ENCODE results near the gene UNKL.
A peak's percentile ranks its signal among the peaks of the same experiment; 100 is the strongest.

Gene UNKL

DNA sequence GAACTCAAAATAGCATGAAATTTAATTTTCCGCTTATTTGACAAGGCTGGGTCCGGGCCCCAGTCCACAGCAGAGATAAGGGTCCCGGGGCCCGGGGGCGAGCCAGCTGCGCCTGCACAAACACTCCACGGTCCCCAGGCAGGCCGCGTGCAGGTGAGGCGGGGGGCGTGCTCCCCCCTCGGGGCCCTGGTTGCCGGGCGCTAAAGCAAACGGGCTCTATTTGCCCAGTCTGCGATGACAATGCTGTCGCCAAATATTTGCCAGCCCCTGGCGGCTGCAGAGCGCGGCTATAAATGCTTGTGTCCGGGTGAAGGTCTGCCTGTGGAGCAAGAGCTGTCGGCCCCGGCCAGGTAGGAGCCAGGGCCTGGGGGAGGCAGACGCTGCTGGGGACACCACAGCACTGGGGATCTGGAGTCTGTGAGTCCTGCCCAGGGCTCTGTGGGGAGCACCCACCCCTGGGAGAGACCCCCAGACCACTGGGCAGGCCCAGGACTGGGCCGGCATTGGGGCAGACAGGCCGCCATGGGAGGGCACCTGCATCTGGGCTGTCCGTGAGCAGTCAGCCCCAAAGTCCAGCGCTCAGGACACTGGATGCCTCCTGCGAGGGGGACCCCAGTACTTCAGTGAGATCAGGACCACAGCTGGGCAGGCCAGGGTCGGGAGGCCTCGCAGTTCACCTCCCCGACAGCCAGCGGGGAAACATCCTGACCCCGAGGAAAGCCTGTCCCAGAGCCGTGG lies 16.4 kb upstream of the UNKL start, which contains the start of gene PERCC1:
TSS of gene PERCC1 (plus strand) at position 320 of the 738 bp plus-strand sequence. CDS start 1,516 bp downstream, outside the sequence.
- no peak for DNase-seq (ENCODE audit: low spot score)

DNA sequence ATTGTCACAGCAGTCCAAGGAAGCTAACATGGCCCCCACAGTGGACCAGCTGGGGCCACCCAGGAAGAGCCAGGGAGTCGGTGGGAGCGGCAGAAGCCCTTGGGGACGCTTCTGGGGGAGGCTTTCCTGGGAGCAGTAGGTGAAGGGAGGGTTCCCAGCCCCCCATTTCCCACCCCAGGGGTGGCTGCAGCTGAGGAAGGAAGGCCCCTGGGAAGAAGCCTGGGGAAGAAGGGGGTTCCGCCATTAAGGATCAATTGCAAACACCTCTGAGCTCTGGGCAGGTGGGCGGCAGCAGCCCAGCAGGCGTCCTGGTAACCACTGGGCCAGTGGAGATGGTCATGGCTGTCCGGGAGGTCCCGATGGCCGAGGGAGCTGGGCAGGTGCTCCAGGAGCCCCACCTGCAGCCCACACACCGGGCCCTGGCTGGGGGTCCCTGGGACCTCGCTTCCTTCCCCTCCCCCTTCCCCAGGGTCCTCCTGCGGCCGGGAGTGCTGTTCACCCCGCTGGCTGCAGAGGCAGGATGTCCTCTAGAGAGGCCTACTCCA lies 15.8 kb upstream of the UNKL start:
- DNase-seq (ENCODE audit: low spot score): no peak

DNA sequence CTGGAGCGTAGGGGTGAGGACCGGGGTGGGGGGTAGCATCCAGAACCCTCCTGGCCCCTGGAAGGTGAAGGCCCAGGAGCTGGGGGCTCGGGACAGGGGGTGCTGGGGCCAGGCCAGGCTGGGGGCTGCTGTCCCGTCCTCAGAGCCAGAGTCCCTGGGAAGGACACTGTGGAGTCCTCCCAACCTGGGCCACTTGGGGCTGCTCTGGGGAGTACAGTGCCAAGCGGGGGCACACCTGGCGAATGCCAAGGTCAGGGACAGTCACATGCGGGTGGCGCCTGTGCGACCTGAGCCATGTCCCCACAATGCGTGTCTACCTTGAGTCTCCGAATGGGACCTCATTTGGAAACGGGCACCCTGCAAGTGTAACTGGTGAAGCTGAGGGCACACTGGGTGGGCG lies 15.1 kb upstream of the UNKL start:
- DNase-seq (ENCODE audit: low spot score): no peak

DNA sequence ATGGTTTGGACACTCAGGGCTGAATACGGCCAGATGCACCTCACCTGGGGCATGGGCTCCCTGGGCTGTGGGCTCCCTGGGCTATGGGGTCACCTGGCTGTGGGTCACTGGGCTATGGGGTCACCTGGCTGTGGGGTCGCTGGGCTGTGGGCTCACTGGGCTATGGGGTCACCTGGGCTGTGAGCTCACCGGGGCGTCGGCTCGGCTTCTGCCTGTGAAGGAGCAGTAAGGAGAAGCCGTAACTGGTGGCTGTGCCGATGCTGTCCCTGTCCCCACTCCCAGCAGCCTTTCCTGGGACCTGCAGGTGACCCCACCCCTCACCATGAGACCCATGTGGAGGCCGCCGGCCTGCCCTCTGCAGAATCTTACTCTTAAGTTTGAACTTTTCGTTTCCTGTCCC lies 14.5 kb upstream of the UNKL start:
- DNase-seq (ENCODE audit: low spot score): no peak

DNA sequence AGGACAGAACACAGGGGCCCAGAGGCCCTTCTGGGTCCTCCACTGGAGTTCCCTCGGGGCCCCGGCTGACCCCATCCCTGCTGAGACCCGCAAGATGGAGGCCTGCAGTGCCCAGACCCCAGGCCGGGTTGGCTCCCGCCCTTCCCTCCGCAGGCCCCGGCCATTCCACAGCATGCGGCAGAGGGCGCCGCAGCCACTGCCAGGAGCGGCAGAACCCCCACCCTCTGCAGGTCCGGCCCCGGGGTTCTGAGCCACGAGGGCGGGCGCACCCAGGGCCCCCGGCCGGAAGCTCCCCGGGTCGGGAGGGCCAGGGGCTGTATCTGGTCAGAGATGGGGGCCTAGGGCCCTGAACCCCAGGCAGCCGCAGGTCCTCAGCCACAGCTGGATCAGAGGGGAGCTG lies 14.0 kb upstream of the UNKL start:
- DNase-seq (ENCODE audit: low spot score): no peak

DNA sequence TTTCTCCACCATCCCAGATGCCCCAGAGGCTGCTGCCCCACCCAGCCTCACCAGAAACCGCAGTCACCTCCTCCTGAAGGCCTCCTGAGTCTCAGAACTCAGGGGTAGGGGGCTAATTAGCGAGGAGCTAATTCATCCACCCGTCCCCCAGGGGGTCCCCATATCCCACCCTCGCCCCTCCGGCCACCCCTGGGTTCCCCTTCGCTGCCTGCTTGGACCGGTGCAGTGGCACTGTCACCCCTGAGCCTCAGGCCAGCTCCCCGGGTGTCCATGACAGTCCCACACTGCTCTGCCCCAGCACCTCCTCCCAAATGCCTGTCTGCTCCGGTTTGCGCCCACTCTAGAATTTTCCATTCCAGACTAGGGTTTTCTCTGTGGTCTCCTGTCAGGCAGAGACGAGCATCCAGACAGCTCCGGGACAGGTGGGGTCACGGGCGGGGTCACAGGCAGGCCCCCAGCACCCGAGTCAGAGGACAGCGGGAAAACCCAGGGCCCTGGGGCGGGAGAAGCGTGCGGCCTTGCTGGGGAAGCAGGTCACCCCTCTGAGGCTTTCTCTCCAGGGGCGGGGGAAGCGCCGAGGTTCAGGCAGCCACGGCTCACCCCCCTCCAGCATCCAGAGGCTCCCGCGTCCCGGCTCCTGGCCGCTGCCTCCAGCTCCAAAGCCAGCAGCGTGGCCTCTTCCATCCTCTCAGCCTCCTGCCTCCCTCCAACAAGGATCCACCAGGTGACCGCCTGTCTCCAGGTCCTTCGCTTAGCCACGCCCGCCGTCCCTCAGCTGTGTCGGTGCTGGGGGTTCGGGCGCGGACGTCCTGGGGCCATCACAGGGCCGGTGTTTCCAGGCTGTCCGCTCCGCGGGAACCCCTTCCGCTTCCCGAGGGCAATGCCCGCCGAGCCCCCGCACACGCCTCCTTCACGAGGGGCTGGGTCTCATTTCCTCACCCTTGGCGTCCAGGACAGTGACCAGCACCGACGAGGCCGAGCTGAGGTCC lies 13.3 kb upstream of the UNKL start:
- DNase-seq (ENCODE audit: low spot score): no peak

DNA sequence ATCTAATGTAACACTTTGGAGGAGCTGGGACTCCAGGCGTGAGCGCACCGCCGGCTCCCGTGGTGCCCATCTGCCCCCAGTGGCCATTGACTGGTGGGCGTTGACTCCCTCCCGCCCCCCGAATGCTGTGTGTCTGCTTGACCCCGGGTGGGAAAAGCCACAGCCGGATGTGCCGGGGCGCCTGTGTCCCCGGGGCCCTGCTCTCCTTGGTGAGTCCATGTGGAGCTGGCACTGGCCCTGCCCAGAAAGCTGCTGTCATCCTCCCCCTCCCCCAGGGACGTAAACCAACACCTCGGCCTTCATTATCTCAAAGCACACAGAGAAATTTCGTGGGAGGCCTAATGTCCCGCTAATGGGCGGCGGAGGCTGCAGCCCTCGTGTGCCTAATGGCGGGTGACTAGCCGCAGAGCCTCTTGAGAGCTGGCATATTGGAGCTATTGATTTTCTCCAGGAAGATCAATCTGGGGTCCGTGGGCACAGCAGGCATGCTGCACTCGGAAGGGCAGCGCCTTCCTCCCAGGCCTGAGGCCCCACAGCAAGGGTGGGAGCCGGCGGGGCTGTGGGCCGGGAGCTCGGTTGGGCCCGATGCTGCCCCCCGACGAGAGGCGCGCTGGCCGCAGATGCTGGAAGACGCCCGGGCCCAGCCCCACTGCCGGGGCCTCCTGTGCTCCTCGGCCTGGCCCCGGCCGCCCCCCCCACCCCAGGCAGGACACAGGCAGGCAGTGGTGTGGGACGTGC lies 12.4 kb upstream of the UNKL start:
- no peak for DNase-seq (ENCODE audit: low spot score)

DNA sequence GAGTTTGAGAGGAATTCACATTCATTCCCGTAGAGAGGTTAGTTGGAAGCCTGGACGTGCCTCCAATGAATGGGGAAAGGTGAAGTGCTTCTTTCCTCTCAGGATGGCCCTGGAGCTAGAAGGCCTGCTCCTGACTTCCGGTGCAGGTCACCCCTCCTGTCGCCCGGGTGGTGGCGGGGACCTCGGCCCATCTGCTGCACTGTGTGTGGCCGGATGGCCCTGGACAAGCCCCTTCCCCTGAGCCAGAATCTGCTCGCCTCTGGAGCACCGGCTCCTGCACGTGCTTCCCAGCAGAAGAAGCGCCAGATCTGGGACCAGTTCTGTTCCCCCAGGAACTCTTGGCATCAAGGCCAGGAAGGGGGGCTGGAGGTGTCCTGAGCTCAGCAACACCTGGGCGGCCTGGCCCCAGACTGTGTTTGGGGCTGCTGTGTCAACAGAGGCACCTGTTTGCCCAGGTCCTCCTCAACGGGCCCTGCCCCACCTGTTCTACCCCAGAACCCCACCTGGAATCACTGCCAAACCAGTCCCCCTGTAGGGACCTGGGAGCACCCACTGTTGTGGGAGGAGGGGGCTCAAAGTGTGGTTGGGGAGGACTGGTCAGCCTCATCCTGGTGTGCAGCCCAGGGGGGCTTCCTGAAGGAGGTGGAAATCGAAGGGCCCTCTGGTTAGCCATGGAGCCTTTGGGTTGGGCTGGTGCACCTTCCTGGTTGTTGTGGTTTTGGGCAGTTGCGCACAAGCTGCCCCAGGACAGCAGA lies 11.3 kb upstream of the UNKL start:
- no peak for DNase-seq (ENCODE audit: low spot score)

DNA sequence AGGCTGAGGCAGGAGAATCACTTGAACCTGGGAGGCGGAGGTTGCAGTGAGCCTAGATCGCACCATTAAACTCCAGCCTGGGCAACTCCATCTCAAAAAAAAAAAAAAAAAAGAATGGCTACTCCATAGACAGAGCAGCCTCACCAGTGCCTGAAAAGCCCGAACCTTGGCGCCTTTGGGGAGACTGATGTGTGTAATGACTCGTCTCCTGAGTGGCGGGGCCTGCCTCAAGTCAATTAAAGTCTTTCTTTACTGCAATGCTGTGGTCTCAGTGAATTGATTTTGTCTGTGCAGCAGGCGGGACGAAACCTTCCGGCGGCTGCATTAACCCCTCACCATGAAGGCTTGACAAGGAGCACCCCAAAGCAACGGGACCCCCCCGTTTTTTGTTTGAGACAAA lies 9.5 kb upstream of the UNKL start:
- DNase-seq (ENCODE audit: low spot score): no peak

DNA sequence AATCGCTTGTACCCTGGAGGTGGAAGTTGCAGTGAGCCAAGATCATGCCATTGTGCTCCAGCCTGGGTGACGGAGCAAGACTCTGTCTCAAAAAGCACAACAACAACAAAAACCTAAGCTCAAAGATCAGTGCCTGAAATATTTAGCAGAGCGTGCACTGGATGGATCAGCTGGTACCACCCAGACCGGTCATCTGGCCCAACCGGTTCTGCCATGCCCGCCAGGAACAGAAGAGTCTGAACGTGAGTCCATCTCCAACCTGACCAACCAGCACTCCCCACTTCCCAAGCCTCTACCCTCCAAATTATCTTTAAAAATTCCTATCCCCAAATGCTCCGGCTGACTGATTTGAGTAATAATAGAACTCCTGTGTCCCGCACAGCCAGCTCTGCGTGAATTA lies 7.6 kb upstream of the UNKL start:
- DNase-seq (ENCODE audit: low spot score): no peak

DNA sequence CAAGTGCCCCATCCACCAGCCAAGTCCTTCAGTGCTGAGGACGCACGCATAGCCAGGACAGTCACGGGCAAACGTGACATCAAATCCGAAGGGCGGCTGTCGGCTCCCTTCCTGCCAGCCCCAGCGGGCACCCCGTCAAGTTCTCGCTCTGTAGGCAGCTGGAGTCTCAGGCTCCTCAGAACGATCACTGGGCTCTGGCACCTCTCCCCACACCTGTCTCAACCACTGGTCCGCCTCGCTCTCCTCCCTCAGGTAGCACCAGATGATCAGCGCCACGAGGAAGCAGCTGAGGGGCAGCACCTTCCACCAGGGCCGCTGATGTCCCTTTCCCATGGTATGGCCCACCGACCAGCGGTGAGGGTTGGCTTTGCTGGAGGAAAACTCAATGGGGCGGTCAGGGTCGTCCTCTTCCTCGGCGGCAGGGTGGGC lies 5.6 kb upstream of the UNKL start:
- no peak for DNase-seq (ENCODE audit: low spot score)

DNA sequence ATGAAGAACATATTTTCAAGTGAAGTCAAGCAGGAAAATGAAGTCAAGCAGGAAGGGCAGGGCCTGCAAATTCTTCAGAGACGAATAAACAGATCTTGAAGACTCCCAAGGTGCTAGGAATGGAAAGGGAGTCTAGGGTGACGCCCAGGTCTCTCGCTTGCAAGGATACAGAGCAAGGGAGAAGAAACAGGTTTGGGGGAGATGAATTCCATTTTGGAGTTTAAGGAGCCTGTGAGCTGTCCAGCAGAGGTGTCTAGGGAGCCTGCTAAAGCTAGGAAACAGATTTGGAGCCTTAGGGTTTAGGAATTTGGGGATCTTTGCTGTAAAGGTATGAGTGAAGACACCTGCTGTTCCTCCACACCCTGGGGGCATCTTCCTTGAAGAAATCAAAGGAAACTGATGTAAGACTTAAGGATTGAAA lies 2.0 kb upstream of the UNKL start:
- DNase-seq (ENCODE audit: low spot score): no peak

DNA sequence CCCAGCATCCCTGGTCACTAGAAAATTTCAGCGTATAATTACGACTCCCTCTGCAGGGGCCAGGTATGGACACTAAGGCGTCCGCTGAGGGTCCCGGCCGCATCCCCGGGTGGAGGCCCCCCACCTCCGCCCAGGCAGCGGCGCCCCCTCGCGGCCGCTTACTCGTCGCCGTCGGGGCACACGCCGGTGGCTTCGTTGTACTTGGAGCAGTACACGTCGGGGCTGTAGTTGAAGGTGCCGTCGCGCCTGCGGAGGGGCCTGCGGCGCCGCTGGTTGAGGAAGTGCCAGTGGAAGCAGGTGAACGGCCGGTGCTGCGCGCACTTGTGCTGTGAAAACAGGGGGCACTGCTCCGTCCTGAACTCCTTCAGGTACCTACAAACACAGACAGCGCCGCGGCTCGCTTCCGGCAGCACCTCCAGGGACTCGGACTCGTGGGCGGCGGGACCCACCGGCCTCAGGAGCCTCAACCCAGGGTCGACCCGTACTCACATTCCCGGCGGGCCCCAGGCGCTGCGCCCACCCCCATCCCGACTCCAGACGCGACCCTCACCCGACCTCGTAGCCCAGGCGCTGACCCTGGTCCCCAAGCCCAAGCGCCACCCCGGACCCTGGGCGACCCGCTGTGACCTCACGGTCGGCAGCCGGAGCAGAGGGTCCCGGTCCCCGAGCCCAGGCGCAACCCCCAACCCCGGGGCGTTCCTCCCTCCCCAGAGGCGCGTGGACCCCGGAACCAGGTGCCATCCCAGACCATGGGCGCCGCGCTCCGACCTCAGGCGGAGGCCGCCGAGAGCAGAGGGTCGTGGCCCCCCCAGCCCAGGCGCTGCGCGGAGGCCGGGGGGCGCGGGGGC lies 596 bp downstream of the UNKL start:
- peak; percentile 65 for DNase-seq (ENCODE audit: low spot score)

DNA sequence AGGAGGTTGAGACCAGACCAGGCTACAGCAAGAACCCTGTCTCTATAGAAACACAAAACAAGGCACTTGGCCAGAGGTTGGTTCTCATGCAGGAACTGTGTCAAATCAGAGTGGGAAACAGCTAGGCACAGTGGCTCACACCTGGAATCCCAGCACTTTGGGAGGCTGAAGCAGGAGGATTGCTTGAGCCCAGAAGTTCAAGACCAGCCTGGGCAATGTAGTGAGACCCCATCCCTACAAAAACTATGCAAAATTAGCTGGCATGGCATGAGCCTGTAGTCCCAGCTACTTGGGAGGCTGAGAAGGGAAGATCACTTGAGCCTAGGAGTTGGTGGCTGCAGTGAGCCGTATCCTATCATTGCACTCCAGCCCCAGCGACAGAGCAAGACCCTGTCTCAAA lies 1.7 kb downstream of the UNKL start:
- DNase-seq (ENCODE audit: low spot score): no peak

DNA sequence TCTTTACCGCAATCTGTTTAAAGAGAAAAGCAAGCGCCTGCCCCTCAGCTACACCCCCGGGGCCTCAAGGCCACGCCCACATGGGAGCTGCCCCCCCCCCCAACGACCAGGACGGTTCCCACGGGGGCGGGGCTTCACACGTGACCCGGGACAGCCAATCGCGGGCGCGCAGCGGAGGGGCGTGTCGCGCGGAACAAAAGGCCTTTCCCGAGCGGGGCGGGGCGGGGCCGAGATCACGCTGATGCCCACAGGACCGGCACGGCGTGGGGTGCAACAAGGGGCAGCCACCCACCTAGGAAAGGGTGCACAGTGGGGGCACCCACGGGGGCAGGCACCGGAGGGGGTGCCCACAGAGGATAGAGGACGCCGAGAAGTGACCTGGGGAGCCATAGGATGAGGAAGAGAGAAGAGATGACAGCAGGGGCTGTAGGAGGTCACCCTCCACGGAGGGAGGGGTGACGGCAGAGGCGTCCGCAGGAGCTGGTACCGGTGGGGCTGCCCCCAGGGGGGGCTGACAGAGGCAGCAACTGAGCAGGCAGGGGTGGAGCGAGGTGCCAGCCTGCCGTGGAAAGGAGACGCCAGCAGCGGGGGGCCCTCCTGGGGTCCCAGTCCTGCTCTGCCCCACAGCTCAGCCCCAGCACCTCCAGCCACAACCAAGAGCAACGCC lies 6.2 kb downstream of the UNKL start:
- peak; percentile 96 for DNase-seq (ENCODE audit: low spot score)

DNA sequence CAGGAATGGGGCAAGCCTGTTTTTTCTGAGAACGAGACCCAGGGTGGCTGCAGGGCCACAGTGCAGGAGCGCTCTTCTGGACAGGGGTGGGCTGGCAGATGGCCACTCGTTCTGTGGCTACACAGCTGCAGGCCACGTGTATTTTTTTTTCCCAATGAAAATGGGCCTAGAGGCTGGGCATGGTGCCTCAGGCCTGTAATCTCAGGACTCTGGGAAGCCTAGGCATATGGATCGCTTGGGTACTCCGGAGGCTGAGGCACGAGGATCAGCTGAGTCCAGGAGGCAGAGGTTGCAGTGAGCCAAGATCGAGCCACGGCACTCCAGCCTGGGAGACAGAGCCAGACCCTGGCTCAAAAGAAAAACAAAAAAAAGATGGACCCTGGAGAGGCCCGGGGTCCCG lies 6.8 kb downstream of the UNKL start:
- DNase-seq (ENCODE audit: low spot score): no peak

DNA sequence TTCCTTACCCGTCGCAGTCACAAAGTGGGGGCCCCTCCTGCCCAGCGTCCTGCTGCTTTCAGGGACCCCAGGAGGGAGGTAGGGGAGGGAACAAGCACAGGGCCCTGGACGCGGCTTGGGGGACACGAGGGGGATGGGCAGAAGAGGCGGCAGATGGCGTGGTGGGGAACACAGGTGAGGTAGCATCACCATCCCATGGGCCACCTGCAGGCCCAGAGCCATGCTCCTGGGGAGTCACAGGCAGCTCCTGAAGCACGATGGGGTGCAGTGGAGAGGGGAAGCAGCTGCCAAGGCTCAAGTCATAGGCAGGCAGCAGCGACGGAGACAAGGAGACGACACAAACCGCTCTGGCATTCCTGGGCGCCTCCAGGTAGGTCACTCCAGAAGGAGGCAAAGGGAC lies 10.8 kb downstream of the UNKL start:
- no peak for DNase-seq (ENCODE audit: low spot score)

DNA sequence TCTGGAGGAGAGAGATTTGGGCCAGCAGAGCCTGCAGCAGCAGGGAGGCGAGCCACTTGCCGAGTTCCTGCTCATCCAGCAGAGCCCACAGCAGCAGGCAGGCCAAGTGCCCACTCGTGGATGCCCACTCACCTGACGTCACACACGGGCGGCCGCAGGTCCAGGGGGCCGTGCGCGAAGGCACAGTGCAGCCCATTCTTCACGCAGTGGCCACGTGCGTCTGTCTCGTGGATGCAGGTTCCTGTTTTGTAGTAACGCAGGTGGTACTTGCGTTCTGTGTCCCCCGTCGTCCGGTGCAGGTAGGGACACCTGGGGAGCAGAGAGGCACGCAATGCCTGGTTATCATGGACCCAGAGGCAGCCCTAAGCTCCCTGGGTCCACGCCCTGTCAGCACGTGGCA lies 11.5 kb downstream of the UNKL start:
- no peak for DNase-seq (ENCODE audit: low spot score)

DNA sequence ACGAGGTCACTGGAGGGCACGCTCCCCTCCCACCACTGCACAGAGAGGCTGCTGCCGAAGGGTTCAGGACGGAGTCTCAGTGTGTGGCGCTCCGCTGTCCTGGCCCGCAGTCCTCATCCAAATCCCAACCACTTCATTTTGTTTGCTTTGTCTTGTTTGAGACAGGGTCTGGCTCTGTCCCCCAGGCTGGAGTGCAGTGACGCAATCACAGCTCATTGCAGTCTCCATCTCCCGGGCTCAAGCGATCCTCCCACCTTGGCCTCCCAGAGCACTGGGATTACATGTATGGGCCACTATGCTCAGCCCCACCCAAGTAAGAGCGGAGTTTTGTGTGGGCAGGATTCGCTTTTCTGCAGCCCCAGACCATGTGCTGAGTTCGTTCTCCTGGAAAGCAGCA lies 12.7 kb downstream of the UNKL start:
- DNase-seq (ENCODE audit: low spot score): no peak

Data from left forelimb (tissue), 1 donor.